ENCODE results near the gene CST3.
"Not testable (repeated sequence)": the region's sequence is repeated elsewhere in the genome, so short reads cannot be mapped to it uniquely, and the experiment has no call there.

CST3 gene

GRCh38 chr20:23627501-23627900 lies 10.3 kb downstream of the CST3 start:
- no peak for DNase-seq

- no peak for DNase-seq
Observed at GRCh38 chr20:23626040-23626620, 11.6 kb downstream of the CST3 start.

- no peak for DNase-seq
Observed at GRCh38 chr20:23625236-23625964, 12.4 kb downstream of the CST3 start.

- DNase-seq = no peak
Observed at GRCh38 chr20:23624324-23624691, 13.4 kb downstream of the CST3 start.

- DNase-seq = no peak
Observed at GRCh38 chr20:23623666-23624323, 14.0 kb downstream of the CST3 start.

GRCh38 chr20:23622839-23623343 lies 14.9 kb downstream of the CST3 start:
- DNase-seq = no peak

- not testable (repeated sequence) for DNase-seq
Observed at GRCh38 chr20:23622401-23622800, 15.4 kb downstream of the CST3 start.

- not testable (repeated sequence) for DNase-seq
Observed at GRCh38 chr20:23620670-23621386, 16.9 kb downstream of the CST3 start.

GRCh38 chr20:23614163-23614562 lies 23.6 kb downstream of the CST3 start:
- DNase-seq = no peak

- DNase-seq = no peak
Observed at GRCh38 chr20:23613676-23614075, 24.1 kb downstream of the CST3 start.

- DNase-seq = no peak
Observed at GRCh38 chr20:23612396-23612795, 25.4 kb downstream of the CST3 start.

- no peak for DNase-seq
Observed at GRCh38 chr20:23609486-23610109, 28.2 kb downstream of the CST3 start.

- DNase-seq = no peak
Observed at GRCh38 chr20:23608251-23608846, 29.4 kb downstream of the CST3 start.

- no peak for DNase-seq
Observed at GRCh38 chr20:23607497-23608245, 30.1 kb downstream of the CST3 start.

- DNase-seq = peak; percentile 64
Observed at GRCh38 chr20:23606652-23607049, 31.1 kb downstream of the CST3 start.

- DNase-seq = no peak
Observed at GRCh38 chr20:23605867-23606651, 31.7 kb downstream of the CST3 start, which contains the start of gene CST9. TSS of gene CST9 (minus strand) at chr20:23605917. CDS start at chr20:23605864, 53 bp downstream.

GRCh38 chr20:23604306-23604705 lies 33.4 kb downstream of the CST3 start:
- DNase-seq = no peak

GRCh38 chr20:23603321-23603720 lies 34.4 kb downstream of the CST3 start:
- no peak for DNase-seq

- no peak for DNase-seq
Observed at GRCh38 chr20:23602699-23603098, 35.1 kb downstream of the CST3 start.

GRCh38 chr20:23602241-23602640 lies 35.5 kb downstream of the CST3 start:
- DNase-seq = no peak

- no peak for DNase-seq
Observed at GRCh38 chr20:23601715-23602114, 36.0 kb downstream of the CST3 start.

All from NCI-H1105 (cell line).